HG02678 (cell line): ENCODE results near the gene KIF3A.

ENCODE experiments used
- ATAC-seq: cut with Tn5 transposase; IDR thresholded peaks from one replicate; pipeline ENCODE4 v1.9.1; 2021; ENCODE audit warnings: mild to moderate bottlenecking, moderate library complexity; ENCODE audit not compliant: unreplicated experiment

The KIF3A gene

GRCh38 chr5:132644177-132644576 lies 93.2 kb downstream of the KIF3A start:
- no peak for ATAC-seq
